ENCODE results near the gene SHOX.
"Not testable (repeated sequence)": the region's sequence is repeated elsewhere in the genome, so short reads cannot be mapped to it uniquely, and the experiment has no call there.

Gene SHOX

GRCh38 chrX:622802-623201, 7.8 kb upstream of the SHOX start:
- DNase-seq, result not testable (repeated sequence)

GRCh38 chrX:623268-623598, 7.4 kb upstream of the SHOX start:
- no peak for DNase-seq

GRCh38 chrX:623599-624315, 6.8 kb upstream of the SHOX start:
- no peak for DNase-seq

DNA sequence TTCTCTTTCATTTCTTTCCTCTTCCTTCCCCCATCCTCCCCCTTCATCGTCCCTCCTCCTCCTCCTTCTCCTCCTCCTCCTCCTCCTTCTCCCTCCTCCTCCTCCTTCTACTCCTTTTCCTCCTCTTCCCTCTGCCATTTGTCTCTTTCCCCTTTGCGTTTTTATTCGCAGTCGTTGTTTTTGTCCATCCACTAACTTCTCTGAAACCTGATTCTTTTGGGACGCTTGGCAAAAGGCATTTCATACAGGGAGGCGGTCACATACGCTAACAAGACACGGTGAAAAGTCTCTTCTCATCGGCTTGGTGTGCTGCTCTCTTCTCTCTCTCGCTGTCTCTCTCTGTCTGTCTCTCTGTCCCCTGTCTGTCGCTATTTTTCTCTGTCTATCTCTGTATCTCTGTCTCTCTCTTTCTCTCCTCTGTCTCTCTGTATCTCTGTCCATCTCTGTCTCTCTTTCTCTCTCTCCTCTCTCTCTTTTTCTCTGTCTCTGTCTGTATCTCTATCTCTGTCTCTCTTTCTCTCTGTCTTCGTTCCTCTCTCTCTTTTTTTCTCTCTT, 5.4 kb upstream of the SHOX start:
- no peak for DNase-seq

DNA sequence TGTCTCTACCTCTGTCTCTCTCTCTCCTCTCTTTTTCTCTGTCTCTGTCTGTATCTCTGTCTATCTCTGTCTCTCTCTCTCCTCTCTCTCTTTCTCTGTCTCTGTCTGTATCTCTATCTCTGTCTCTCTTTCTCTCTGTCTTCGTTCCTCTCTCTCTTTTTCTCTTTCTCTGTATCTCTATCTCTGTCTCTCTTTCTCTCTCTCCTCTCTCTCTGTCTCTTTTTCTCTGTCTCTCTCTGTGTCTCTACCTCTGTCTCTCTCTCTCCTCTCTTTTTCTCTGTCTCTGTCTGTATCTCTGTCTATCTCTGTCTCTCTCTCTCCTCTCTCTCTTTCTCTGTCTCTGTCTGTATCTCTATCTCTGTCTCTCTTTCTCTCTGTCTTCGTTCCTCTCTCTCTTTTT, 4.5 kb upstream of the SHOX start:
- not testable (repeated sequence) for DNase-seq

DNA sequence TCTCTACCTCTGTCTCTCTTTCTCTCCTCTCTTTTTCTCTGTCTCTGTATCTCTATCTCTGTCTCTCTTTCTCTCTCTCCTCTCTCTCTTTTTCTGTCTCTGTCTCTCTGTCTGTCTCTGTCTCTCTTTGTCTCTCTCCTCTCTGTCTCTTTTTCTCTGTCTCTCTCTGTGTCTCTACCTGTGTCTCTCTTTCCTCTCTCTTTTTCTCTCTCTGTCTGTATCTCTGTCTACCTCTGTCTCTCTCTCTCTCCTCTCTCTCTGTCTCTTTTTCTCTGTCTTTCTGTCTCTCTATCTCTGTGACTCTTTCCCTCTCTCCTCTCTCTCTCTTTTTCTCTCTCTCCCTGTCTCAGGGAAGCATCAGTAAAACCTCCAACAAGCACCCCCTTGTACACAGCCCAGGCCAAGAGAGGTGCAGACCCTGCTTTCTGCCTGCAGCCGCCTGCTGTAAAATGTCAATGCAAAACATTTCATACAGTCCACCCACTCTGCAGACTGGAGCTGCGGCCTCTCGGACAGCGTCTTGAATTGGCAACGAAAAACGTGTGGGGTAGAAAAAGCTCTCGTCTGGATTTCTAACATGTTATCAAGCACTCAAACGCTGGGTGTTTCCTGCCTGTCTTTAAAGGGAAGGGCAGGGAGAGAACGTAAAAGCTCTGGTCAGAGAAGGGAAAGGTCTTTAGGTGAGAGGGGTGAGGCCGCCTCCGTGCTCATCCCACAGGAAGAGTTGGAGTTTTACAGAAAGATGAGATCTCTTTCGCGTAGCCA, 3.7 kb upstream of the SHOX start:
- DNase-seq, result no peak

DNA sequence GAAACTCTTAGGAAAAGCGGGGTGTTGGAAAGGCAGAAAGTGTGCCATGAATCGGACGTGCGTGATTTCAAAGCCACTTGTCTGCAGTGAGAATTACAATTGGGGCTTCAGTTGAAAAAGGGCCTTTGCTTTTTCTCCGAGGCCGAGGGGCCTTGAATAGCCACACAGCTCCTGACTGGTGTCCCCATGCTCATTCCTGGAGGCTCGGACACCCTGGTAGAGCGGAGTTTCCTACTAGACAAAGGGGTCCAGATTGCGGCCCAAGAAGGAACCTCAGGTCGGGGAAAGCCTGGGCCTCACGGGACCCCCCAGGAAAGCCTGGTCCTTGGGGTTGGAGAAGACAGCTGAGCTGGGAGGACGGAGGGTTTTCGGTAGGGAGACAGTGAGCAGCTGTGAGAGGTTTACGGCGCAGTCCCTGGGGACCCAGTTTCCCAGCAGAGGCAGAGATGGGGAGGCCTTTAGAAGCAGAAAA, 3.0 kb upstream of the SHOX start:
- DNase-seq, result no peak

- DNase-seq, result no peak
These were observed 2.6 kb upstream of the SHOX start for GRCh38 chrX:627995-628394.

DNA sequence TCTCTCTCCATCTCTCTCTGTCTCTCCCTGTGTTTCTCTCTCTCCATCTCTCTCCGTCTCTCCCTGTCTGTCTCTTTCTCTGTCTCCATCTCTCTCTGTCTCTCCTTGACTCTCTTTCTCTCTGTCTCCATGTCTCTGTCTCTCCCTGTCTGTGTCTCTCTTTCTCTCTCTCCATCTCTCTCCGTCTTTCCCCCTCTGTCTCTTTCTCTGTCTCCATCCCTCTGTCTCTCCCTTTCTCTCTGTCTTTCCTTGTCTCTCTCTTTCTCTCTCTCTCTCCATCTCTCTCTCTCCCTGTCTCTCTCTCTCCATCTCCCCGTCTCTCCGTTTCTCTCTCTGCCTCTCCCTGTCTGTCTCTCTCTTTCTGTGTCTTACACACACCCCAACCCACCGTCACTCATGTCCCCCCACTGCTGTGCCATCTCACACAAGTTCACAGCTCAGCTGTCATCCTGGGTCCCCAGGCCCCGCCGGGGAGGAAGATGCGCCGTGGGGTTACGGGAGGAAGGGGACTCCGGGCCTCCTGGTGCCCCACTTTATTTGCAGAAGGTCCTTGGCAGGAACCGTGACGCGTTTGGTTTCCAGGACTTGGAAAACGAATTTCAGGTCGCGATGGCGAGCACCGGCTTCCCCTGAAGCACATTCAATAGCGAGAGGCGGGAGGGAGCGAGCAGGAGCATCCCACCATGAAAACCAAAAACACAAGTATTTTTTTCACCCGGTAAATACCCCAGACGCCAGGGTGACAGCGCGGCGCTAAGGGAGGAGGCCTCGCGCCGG, 1.2 kb upstream of the SHOX start:
- DNase-seq, result no peak

DNA sequence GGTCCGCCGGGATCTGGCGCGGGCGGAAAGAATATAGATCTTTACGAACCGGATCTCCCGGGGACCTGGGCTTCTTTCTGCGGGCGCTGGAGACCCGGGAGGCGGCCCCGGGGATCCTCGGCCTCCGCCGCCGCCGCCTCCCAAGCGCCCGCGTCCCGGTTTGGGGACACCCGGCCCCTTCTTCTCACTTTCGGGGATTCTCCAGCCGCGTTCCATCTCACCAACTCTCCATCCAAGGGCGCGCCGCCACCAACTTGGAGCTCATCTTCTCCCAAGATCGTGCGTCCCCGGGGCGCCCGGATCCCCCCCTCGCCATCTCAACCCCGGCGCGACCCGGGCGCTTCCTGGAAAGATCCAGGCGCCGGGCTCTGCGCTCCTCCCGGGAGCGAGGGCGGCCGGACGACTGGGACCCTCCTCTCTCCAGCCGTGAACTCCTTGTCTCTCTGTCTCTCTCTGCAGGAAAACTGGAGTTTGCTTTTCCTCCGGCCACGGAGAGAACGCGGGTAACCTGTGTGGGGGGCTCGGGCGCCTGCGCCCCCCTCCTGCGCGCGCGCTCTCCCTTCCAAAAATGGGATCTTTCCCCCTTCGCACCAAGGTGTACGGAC, 482 bp upstream of the SHOX start:
- no peak for DNase-seq

- DNase-seq, result no peak
These were observed 1.3 kb downstream of the SHOX start for GRCh38 chrX:631802-632365.

- DNase-seq, result no peak
These were observed 1.9 kb downstream of the SHOX start for GRCh38 chrX:632366-633042.

DNA sequence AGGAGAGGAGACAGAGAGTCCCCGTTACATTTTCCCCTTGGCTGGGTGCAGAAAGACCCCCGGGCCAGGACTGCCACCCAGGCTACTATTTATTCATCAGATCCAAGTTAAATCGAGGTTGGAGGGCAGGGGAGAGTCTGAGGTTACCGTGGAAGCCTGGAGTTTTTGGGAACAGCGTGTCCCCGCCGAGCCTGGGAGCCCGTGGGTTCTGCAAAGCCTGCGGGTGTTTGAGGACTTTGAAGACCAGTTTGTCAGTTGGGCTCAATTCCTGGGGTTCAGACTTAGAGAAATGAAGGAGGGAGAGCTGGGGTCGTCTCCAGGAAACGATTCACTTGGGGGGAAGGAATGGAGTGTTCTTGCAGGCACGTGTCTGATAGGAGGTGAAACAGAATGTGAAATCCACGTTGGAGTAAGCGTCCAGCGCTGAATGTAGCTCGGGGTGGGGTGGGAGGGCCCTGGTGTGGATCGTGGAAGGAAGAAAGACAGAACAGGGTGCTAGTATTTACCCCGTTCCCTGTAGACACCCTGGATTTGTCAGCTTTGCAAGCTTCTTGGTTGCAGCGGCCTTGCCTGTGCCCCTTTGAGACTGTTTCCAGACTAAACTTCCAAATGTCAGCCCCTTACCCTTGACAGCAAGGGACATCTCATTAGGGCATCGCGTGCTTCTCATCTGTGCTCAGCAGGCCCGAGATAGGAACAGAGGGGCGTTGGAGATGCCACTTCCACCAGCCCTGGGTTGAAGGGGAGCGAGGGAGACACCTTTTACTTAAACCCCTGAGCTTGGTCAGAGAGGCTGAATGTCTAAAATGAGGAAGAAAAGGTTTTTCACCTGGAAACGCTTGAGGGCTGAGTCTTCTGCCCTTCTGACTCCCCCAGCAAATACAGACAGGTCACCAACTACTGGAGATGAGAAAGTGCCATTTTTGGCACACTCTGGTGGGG, 2.7 kb downstream of the SHOX start:
- no peak for DNase-seq

DNA sequence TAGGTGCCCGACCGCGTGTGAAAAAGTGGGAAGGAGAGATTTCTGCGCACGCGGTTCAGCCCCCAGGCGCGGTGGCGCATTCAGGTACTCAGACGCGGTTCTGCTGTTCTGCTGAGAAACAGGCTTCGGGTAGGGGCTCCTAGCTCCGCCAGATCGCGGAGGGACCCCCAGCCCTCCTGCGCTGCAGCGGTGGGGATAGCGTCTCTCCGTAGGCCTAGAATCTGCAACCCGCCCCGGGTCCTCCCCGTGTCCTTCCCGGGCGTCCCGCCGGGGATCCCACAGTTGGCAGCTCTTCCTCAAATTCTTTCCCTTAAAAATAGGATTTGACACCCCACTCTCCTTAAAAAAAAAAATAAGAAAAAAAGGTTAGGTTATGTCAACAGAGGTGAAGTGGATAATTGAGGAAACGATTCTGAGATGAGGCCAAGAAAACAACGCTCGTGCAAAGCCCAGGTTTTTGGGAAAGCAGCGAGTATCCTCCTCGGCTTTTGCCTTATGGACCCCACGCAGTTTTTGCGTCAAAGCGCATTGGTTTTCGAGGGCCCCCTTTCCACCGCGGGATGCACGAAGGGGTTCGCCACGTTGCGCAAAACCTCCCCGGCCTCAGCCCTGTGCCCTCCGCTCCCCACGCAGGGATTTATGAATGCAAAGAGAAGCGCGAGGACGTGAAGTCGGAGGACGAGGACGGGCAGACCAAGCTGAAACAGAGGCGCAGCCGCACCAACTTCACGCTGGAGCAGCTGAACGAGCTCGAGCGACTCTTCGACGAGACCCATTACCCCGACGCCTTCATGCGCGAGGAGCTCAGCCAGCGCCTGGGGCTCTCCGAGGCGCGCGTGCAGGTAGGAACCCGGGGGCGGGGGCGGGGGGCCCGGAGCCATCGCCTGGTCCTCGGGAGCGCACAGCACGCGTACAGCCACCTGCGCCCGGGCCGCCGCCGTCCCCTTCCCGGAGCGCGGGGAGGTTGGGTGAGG, 3.7 kb downstream of the SHOX start:
- no peak for DNase-seq

GRCh38 chrX:635428-636090, 5.0 kb downstream of the SHOX start:
- no peak for DNase-seq

- no peak for DNase-seq
These were observed 6.5 kb downstream of the SHOX start for GRCh38 chrX:636981-637659.

GRCh38 chrX:637660-638481, 7.3 kb downstream of the SHOX start:
- no peak for DNase-seq
